Heart right ventricle (tissue), 16 donors: Measurements from ENCODE around the gene TBC1D4. TPM values are rescaled to one million over a fixed set of nuclear protein-coding genes. Genes with fewer than 3 reads are reported as not detected.
A peak's percentile ranks its signal among the peaks of the same experiment; 100 is the strongest.

Experiments used
- ATAC-seq, 8 donors: fragments of 200-7000 bp; cut with Tn5 transposase; one replicate each; pipeline ENCODE4 v1.9.1; 2020; ENCODE audit warnings: mild to moderate bottlenecking in 8 of 8, moderate library complexity in 8 of 8, moderate number of reproducible peaks in 1 of 8
- DNase-seq, 2 donors: peaks; one replicate each; pipeline ENCODE4 v3.0.0-alpha.2; 2020
- H3K27ac ChIP-seq, 10 donors: fragments of 200-600 bp; sonication (generic) in 2 of 10; one replicate each; pipeline versions ENCODE4 v1.5.0 to v1.8.0; 2020 to 2022; ENCODE audit warnings: mild to moderate bottlenecking in 3 of 10
- H3K27me3 ChIP-seq, 7 donors: fragments of 200-600 bp; one replicate each; pipeline ENCODE4 v1.8.0; 2021 to 2022; ENCODE audit warnings: mild to moderate bottlenecking in 2 of 7
- H3K36me3 ChIP-seq, 9 donors: fragments of 200-600 bp; sonication (generic) in 1 of 9; one replicate each; pipeline versions ENCODE4 v1.5.0 to v1.8.0; 2020 to 2022; ENCODE audit warnings: mild to moderate bottlenecking in 2 of 9
- H3K4me1 ChIP-seq, 9 donors: fragments of 200-600 bp; sonication (generic) in 1 of 9; one replicate each; pipeline versions ENCODE4 v1.5.0 to v1.8.0; 2020 to 2022; ENCODE audit warnings: mild to moderate bottlenecking in 4 of 9
- H3K4me3 ChIP-seq, 10 donors: fragments of 200-600 bp; sonication (generic) in 2 of 10; one replicate each; pipeline versions ENCODE4 v1.5.0 to v1.8.0; 2020 to 2022; ENCODE audit warnings: mild to moderate bottlenecking in 7 of 10, moderate library complexity in 2 of 10
- H3K9me3 ChIP-seq, 11 donors: fragments of 200-600 bp in 10 of 11; sonication (generic) in 2 of 11; one replicate each; pipeline versions ENCODE4 v1.5.0 to v1.8.0; 2013 to 2022; ENCODE audit warnings: mild to moderate bottlenecking in 2 of 11, control low read depth in 1 of 11, moderate library complexity in 1 of 11
- CTCF ChIP-seq, 9 donors: fragments of 200-600 bp; sonication (generic) in 2 of 9; IDR thresholded peaks; one replicate each; pipeline versions ENCODE4 v1.5.0 to v1.8.0; 2021 to 2022; ENCODE audit warnings: antibody characterized with exemption in 9 of 9, mild to moderate bottlenecking in 5 of 9, moderate library complexity in 1 of 9
- WGBS, 2 donors: extraction: QIAGEN DNeasy Blood & Tissue Kit; methylation state at CpG; one replicate each; pipeline ENCODE4 v1.1.7; 2013; ENCODE audit warnings: inconsistent platforms in 1 of 2; 5-methylcytosine and 5-hydroxymethylcytosine counted together
- intact Hi-C, 10 donors: fragments of 100-400 bp; cut with DNase I; formaldehyde crosslinking; loops; one replicate each; pipeline versions ENCODE4 v1.11.1 to v1.14.2; 2022
- polyA plus RNA-seq, 2 donors: library from polyadenylated mRNA; stranded (reverse); fragments of 200-250 nt; gene quantifications; one replicate each; pipeline ENCODE4 v1.2.3, GENCODE V29; 2013
- total RNA-seq, 10 donors: library from RNA; stranded (reverse); fragmentation: NEBNext Ultra II Directional in 3 of 10; extraction: Animal tissue kit (Norgen Biotek cat#: 25700) in 3 of 10; gene quantifications; one replicate each; pipeline versions ENCODE4 v1.2.1 to v1.2.4, GENCODE V29; 2021 to 2023
- donor health status: Arrhythmogenic right ventricular cardiomyopathy.
- donor health status: ischemic (EF 13 %, LVEDD 7.1; RV severe dilation, severe dysfunction).
- donor health status: healthy with polysubstance abuse.
- donor health status: DM: no; HTN: yes; CAD: no.
- donor health status: DM: no; HTN: no; CAD: no.
- donor health status: ischemic (EF 25% LVEDD 6.9; RV normal size, moderate dysfunction).
- donor health status: ischemic (EF 25% LVEDD 5.7; RV mildly dilated, moderate dysfunction).
- donor health status: healthy.
- donor health status: DM: yes; HTN: yes; CAD: no.
- donor health status: Ischemic cardiomyopathy.
- donor health status: ischemic (EF 35%, LVEDD 5.7; RV mildly dilated, moderate dysfunction).
- donor health status: nonischemic (EF 11% LVEDD 7.7; RV severe dilation, severe dysfunction).
- donor health status: DM: yes; HTN: yes; CAD: no.
- donor health status: PGD.
- donor health status: ischemic (EF 29% LVEDD 5.4; RV normal size, mild dysfunction).
- donor health status: nonischemic (EF 23%, LVEDD 6.1; RV moderate dilation, normal function).

Gene TBC1D4
- total and polyA plus RNA-seq, 12 donors, result 10.1 to 124 (median 93.5) TPM

GRCh38 chr13:75341028-75341427, 140.9 kb downstream of the TBC1D4 start:
- no peak for ATAC-seq
- peaks cover 0 to 87% (median 11%) of the 10 kb centered on the region in 9 donors for H3K36me3 ChIP-seq
- no peaks in the 10 kb centered on the region for H3K9me3 ChIP-seq
- no peak for DNase-seq
- TF ChIP-seq CTCF (IDR thresholded peaks at IDR 0.05), result no peak
- H3K27ac ChIP-seq, result no peak overlapping the region
- H3K4me3 ChIP-seq, result no peak overlapping the region
- intact Hi-C loops, result no loop called here
- no peaks in the 10 kb centered on the region for H3K27me3 ChIP-seq
- no peaks in the 10 kb centered on the region for H3K4me1 ChIP-seq
- 92 to 96% methylated on average over 5 of the region's 5 CpGs for WGBS, 2 donors

GRCh38 chr13:75339635-75340374, 142.2 kb downstream of the TBC1D4 start:
- TF ChIP-seq CTCF (IDR thresholded peaks at IDR 0.05), result no peak
- Histone ChIP-seq H3K4me3 (no peak overlapping the region), H3K9me3 (no peaks in the 10 kb centered on the region), H3K4me1 (no peaks in the 10 kb centered on the region), H3K27me3 (no peaks in the 10 kb centered on the region), H3K27ac (no peak overlapping the region), H3K36me3 (peaks cover 0 to 94% (median 21%) of the 10 kb centered on the region in 9 donors)
- ATAC-seq (no peak), DNase-seq (no peak)
- WGBS, 2 donors, result 97 to 98% methylated on average over 7 of the region's 7 CpGs
- intact Hi-C loops, result no loop called here

GRCh38 chr13:75334634-75335447, 147.1 kb downstream of the TBC1D4 start:
- ATAC-seq (peak in 2 of 8 donors; percentile 21 to 27), DNase-seq (no peak)
- Histone ChIP-seq H3K36me3 (peaks cover 0 to 69% (median 18%) of the 10 kb centered on the region in 9 donors), H3K4me3 (no peak overlapping the region), H3K4me1 (peaks cover 0 to 23% (median 0%) of the 10 kb centered on the region in 9 donors), H3K9me3 (no peaks in the 10 kb centered on the region), H3K27me3 (no peaks in the 10 kb centered on the region), H3K27ac (no peak overlapping the region)
- no peak for TF ChIP-seq CTCF (IDR thresholded peaks at IDR 0.05)
- WGBS, 2 donors, result 92 to 97% methylated on average over 10 of the region's 10 CpGs
- intact Hi-C loops, result no loop called here

GRCh38 chr13:75333103-75333502, 148.9 kb downstream of the TBC1D4 start:
- Histone ChIP-seq H3K27ac (peak overlapping the region in 1 of 10 donors; percentile 0), H3K27me3 (no peaks in the 10 kb centered on the region), H3K4me3 (no peak overlapping the region), H3K36me3 (peaks cover 0 to 54% (median 18%) of the 10 kb centered on the region in 9 donors), H3K9me3 (no peaks in the 10 kb centered on the region), H3K4me1 (peaks cover 0 to 23% (median 0%) of the 10 kb centered on the region in 9 donors)
- ATAC-seq (no peak), DNase-seq (no peak)
- TF ChIP-seq CTCF (IDR thresholded peaks at IDR 0.05), result no peak
- intact Hi-C loops, result no loop called here
- WGBS, 2 donors, result 87 to 88% methylated on average over 1 of the region's 1 CpG
